ENCODE measurements around the gene SESN1.

Gene SESN1

GRCh38 chr6:109062216-109062615 is 32.4 kb downstream of the SESN1 start:
- in situ Hi-C loops (cut with MboI; ENCODE audit: low sequenced_read_pairs), result no loop called here

GRCh38 chr6:109060571-109060970 is 34.1 kb downstream of the SESN1 start:
- in situ Hi-C loops (cut with MboI; ENCODE audit: low sequenced_read_pairs), result no loop called here

- in situ Hi-C loops (cut with MboI; ENCODE audit: low sequenced_read_pairs), result no loop called here
Measured at GRCh38 chr6:109059571-109060021, 35.0 kb downstream of the SESN1 start.

- in situ Hi-C loops (cut with MboI; ENCODE audit: low sequenced_read_pairs), result no loop called here
Measured at GRCh38 chr6:109059153-109059552, 35.5 kb downstream of the SESN1 start.

GRCh38 chr6:109058620-109059019 is 36.0 kb downstream of the SESN1 start:
- in situ Hi-C loops (cut with MboI; ENCODE audit: low sequenced_read_pairs), result no loop called here

GRCh38 chr6:109056661-109057060 is 38.0 kb downstream of the SESN1 start:
- in situ Hi-C loops (cut with MboI; ENCODE audit: low sequenced_read_pairs), result no loop called here

GRCh38 chr6:109055771-109056235 is 38.8 kb downstream of the SESN1 start:
- in situ Hi-C loops (cut with MboI; ENCODE audit: low sequenced_read_pairs), result no loop called here

- in situ Hi-C loops (cut with MboI; ENCODE audit: low sequenced_read_pairs), result no loop called here
Measured at GRCh38 chr6:109053336-109053735, 41.3 kb downstream of the SESN1 start.

- in situ Hi-C loops (cut with MboI; ENCODE audit: low sequenced_read_pairs), result no loop called here
Measured at GRCh38 chr6:109052852-109053251, 41.8 kb downstream of the SESN1 start.

- in situ Hi-C loops (cut with MboI; ENCODE audit: low sequenced_read_pairs), result no loop called here
Measured at GRCh38 chr6:109052018-109052651, 42.5 kb downstream of the SESN1 start.

GRCh38 chr6:109051301-109052017 is 43.2 kb downstream of the SESN1 start:
- in situ Hi-C loops (cut with MboI; ENCODE audit: low sequenced_read_pairs), result no loop called here

- in situ Hi-C loops (cut with MboI; ENCODE audit: low sequenced_read_pairs), result no loop called here
Measured at GRCh38 chr6:109050447-109051102, 44.1 kb downstream of the SESN1 start.

- in situ Hi-C loops (cut with MboI; ENCODE audit: low sequenced_read_pairs), result no loop called here
Measured at GRCh38 chr6:109050012-109050411, 44.6 kb downstream of the SESN1 start.

GRCh38 chr6:109048670-109049415 is 45.8 kb downstream of the SESN1 start:
- in situ Hi-C loops (cut with MboI; ENCODE audit: low sequenced_read_pairs), result no loop called here

- in situ Hi-C loops (cut with MboI; ENCODE audit: low sequenced_read_pairs), result no loop called here
Measured at GRCh38 chr6:109048176-109048575, 46.5 kb downstream of the SESN1 start.

- in situ Hi-C loops (cut with MboI; ENCODE audit: low sequenced_read_pairs), result no loop called here
Measured at GRCh38 chr6:109045493-109045892, 49.2 kb downstream of the SESN1 start.

GRCh38 chr6:109039795-109040194 is 54.9 kb downstream of the SESN1 start:
- in situ Hi-C loops (cut with MboI; ENCODE audit: low sequenced_read_pairs), result no loop called here

- in situ Hi-C loops (cut with MboI; ENCODE audit: low sequenced_read_pairs), result no loop called here
Measured at GRCh38 chr6:109038837-109039398, 55.7 kb downstream of the SESN1 start.

GRCh38 chr6:109036574-109037294 is 57.9 kb downstream of the SESN1 start:
- in situ Hi-C loops (cut with MboI; ENCODE audit: low sequenced_read_pairs), result no loop called here

- in situ Hi-C loops (cut with MboI; ENCODE audit: low sequenced_read_pairs), result no loop called here
Measured at GRCh38 chr6:109034526-109034925, 60.1 kb downstream of the SESN1 start.

Measured in hTERT RPE-1 (cell line).